Activated T-cell treated with anti-CD3 and anti-CD28 coated beads, Interleukin-2, amount 50 U/mL, for 4 hours (primary cell): Measurements from ENCODE around the gene RNF44. TPM values are rescaled to one million over a fixed set of nuclear protein-coding genes. Genes with fewer than 3 reads are reported as not detected.

Source experiments
- ATAC-seq, 2 donors: fragments of 200-7000 bp; cut with Tn5 transposase; one replicate each; pipeline ENCODE4 v1.10.0; 2021
- DNase-seq: peaks from one replicate; pipeline ENCODE4 v3.0.0-alpha.2; 2020
- H3K27me3 Mint-ChIP-seq: one replicate; pipeline ENCODE4 v1.8.0; 2021; ENCODE audit warnings: low read depth, mixed read lengths
- H3K36me3 Mint-ChIP-seq: one replicate; pipeline ENCODE4 v1.8.0; 2022; ENCODE audit warnings: mixed read lengths; ENCODE audit not compliant: insufficient read depth
- H3K4me1 Mint-ChIP-seq: one replicate; pipeline ENCODE4 v1.8.0; 2021; ENCODE audit warnings: low read depth, mixed read lengths
- H3K4me3 Mint-ChIP-seq: one replicate; pipeline ENCODE4 v1.8.0; 2021; ENCODE audit warnings: mild to moderate bottlenecking, moderate library complexity, mixed read lengths
- H3K9me3 Mint-ChIP-seq: one replicate; pipeline ENCODE4 v1.8.0; 2021; ENCODE audit warnings: mixed read lengths
- total RNA-seq, 3 donors: library from RNA; stranded (reverse); gene quantifications; one replicate each; pipeline ENCODE4 v1.2.1, GENCODE V29; 2021

Gene RNF44
- total RNA-seq, 3 donors from 2014 or later, result 55.0 to 58.5 (median 58.4) TPM

DNA sequence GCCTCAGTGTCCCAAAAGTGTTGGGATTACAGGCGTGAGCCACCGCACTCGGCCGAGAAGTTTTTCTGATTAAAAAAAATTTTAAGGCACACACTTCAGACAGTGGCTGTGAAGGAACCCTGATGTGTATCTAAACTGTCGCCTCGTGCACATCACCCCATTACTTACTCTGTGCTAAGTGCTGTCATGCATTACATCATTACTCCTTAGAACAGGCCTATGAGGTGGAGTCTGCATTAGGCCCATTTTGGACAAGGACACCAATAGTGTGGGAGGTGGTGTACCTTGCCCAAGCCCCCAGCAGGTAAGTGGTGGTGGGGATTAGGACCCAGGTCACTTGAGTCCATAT lies 8.2 kb upstream of the RNF44 start:
- DNase-seq (no peak), ATAC-seq (no peak)
- Mint-ChIP-seq H3K36me3 (no peaks in the 10 kb centered on the region), H3K4me1 (peaks cover 58% of the 10 kb centered on the region), H3K4me3 (peak overlapping the region; percentile 90), H3K9me3 (no peaks in the 10 kb centered on the region), H3K27me3 (no peaks in the 10 kb centered on the region)

DNA sequence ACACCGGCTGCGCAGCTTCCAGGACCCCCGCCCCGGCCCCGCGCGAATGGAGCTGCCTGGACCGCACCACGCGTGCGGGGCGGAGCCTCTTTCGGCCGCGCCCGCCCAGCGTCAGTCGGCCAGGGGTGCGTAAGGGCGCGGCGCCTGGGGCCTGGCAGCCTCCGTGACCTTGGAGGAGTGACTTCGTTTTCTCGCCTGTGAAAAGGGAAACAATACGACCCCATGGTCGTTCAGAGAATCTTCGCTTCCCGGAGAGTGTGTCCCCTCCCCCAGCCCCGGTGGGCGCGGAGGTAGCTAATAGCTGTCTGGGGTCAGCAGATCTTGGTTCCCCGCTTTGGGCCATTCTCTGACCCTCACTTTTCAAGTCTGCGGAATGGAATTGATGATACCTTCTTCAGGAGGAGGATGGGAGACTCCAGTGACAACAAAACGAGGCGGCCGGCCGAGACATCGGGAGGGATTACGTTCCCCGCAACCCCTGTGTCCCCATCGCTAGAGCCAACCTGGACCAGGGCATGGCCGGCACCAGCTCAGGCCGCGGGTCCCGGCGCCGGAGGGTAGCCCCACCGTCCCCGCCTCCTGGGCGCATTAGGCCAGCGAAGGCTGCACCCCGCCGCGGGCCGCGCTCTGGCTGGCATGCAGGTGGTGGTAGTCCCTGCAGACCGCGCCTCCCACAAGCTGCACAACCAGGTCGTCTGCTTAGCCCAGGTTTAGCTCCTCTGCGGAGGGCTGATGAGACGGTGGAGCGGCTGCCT lies 6.4 kb upstream of the RNF44 start:
- ATAC-seq (peak; percentile 86 to 88), DNase-seq (peak; percentile 58)
- no peaks in the 10 kb centered on the region for H3K36me3 Mint-ChIP-seq
- H3K4me1 Mint-ChIP-seq, result peaks cover 69% of the 10 kb centered on the region
- H3K4me3 Mint-ChIP-seq, result peak overlapping the region; percentile 90
- no peaks in the 10 kb centered on the region for H3K27me3 Mint-ChIP-seq
- no peaks in the 10 kb centered on the region for H3K9me3 Mint-ChIP-seq

DNA sequence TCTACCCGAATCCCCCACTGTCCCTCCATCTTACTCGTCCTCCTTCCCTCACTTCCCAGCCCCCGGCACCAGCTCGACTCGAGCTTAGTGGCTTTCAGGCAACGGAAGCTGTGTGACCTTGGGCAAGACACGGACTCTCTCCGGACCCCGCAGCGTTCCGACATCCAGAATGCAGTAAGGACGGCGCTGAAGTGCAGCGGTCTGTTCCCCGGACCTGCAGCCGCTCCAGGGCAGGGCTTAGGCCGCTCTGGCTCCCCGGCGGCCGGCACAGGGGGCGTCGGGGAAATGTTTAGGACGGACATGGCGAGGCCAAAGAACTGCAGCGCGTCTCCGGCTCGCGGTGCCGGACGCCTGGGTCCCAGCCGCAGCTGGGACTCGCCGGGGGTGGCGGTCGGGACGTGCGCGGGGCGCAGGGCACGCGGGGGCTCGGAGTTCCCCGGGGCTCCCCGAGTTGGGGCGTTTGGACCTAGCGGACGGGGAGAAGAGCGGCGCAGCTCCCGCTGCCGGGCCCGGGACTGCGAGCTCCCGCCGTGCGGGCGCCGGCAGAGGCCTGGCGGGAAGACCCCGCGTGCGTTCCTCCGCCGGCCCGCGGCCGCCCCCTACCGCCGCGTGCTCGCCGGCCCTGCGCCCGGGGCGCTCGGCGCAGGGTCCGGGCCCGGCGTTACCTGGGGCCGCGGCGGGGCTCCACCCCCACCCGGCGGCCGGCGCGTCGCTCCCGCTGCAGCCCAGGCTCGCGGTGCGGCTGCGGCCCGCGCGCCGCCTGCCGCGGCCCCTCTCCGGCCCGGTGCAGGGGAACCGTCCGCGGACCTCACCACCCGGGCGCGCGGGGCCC lies 5.6 kb upstream of the RNF44 start:
- H3K4me1 Mint-ChIP-seq, result peaks cover 72% of the 10 kb centered on the region
- peak; percentile 46 to 53 for ATAC-seq
- H3K27me3 Mint-ChIP-seq, result no peaks in the 10 kb centered on the region
- H3K4me3 Mint-ChIP-seq, result peak overlapping the region; percentile 83
- no peaks in the 10 kb centered on the region for H3K36me3 Mint-ChIP-seq
- H3K9me3 Mint-ChIP-seq, result no peaks in the 10 kb centered on the region
- no peak for DNase-seq

DNA sequence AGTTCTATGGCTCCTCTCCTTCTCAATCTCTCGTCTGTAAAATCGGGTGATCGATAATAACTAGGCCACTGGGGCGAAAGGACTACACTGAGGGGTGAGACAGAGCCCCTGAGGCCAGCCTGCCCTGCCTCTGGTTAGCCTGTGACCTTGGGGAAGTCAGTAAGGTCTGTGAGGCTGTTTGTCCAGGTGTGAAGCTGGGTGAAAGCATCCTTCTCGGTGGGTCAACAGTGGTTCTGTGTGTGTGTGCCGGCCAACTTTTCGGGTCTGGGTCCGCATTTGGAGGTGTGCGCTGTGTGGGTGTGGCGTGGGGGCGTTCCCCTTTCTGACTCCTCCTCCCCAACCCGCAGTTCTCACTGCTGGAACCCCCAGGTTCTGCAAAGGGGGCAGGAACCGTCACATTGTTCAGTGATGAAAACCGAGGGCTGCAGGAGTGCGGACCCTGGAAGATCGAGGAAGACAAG lies 5.0 kb upstream of the RNF44 start:
- peaks cover 66% of the 10 kb centered on the region for H3K4me1 Mint-ChIP-seq
- no peaks in the 10 kb centered on the region for H3K27me3 Mint-ChIP-seq
- peak; percentile 65 for DNase-seq
- H3K9me3 Mint-ChIP-seq, result no peaks in the 10 kb centered on the region
- H3K4me3 Mint-ChIP-seq, result peak overlapping the region; percentile 83
- no peaks in the 10 kb centered on the region for H3K36me3 Mint-ChIP-seq
- ATAC-seq, result no peak

DNA sequence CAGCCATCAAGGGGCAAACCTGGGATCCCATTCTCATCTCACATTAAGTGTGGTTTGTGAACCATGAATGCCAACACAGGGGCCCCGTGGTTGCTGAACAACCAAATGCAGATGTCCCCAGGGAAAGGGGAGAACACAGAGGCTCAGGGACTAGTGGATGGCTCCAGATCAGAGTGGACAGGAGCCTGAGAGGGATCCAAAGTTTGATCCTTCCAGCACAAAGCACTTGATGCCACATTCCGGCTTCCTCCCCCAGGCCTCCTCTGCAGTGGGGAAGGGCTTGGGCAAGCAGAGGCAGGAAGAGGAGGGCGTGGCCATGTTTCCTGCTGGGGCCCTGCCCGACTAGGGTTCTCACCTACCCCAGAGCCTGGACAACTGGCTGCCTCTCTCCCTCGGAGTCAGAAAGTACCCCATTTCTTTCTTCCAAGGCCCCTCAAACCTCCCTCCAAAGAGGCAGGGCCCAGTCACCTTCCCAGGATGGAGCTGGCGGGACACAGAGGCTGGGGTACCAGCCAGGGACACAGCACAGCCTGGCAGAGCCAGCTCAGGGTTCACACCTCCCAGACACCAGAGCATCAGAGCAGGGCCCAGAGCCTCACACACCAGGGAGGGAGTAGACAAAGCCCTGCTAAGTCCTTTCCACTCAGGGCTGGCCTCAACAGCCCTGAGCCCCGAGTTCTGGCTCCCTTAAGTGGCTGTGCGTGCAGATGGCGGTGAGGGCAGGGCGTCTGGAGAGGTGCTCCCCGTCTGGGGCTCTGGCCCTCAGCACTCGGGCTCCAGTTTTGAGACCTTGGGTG lies 4.3 kb upstream of the RNF44 start:
- H3K9me3 Mint-ChIP-seq, result no peaks in the 10 kb centered on the region
- H3K27me3 Mint-ChIP-seq, result no peaks in the 10 kb centered on the region
- no peak for ATAC-seq

DNA sequence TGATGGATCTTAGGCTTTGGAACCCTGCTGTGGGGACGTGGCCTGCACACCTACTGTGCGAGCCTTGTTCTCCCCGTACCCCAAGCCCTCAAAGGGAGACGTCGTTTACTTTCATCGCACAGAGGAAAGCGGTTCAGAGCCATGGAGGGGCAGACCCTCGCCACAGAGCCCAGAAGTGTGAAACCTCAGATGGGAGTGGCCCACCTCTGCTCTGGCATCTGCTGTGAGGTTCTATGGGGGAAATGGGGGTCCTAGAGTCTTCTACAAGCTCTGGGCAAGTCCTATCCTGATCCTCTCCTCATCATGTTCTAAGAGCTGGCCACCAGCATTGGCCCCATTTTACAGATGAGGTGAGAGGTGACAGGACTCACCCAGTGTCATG lies 3.7 kb upstream of the RNF44 start:
- Mint-ChIP-seq H3K27me3 (no peaks in the 10 kb centered on the region), H3K4me1 (peaks cover 63% of the 10 kb centered on the region), H3K4me3 (peak overlapping the region; percentile 83), H3K9me3 (no peaks in the 10 kb centered on the region), H3K36me3 (no peaks in the 10 kb centered on the region)
- DNase-seq (no peak), ATAC-seq (no peak)

More for the DNA sequence above, 4.3 kb upstream of the RNF44 start:
- peak; percentile 61 for DNase-seq
- H3K4me1 Mint-ChIP-seq, result peaks cover 66% of the 10 kb centered on the region
- no peaks in the 10 kb centered on the region for H3K36me3 Mint-ChIP-seq
- peak overlapping the region; percentile 83 for H3K4me3 Mint-ChIP-seq

DNA sequence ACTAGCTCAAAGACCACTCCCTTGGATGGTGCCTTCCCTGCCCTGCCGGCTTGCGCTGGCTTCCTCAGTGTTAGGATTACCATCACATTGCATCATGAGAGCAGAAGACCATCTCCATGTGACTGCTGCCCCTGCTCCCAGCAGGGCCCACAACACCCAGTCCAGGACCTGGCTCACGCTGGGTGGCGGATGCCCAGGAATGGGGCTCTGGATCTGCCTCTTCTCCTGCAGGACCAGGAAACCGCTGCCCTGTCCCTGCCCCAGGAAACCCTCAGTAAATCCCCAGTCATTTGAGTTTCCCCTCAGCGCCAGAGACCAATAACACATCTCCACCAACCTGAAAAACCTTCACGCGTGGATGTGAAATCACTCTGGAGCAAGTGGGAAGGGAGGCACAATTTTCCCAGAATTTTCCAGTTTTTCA lies 3.3 kb upstream of the RNF44 start:
- Mint-ChIP-seq H3K4me1 (peaks cover 59% of the 10 kb centered on the region), H3K27me3 (no peaks in the 10 kb centered on the region), H3K36me3 (no peaks in the 10 kb centered on the region), H3K4me3 (peak overlapping the region; percentile 46), H3K9me3 (no peaks in the 10 kb centered on the region)
- DNase-seq, result no peak
- no peak for ATAC-seq

DNA sequence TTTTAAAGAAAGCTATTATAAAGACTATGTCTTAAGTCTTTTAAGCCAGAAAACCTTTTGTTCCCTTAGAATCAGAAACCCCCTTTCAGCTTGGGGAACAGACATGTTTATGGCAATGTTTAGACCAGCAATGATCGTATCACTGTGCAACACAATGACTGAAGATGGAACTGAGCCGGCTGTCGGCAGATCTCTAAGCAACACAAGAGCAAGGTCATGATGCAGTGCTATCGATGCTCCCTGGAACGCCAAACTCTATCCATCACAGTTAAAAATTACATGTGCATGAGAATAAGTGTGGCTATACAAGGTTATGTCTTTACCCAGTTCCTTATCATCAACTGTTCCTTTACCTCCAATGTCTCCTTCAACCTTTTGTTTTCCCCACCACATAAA lies 1.8 kb upstream of the RNF44 start:
- H3K4me3 Mint-ChIP-seq, result no peak overlapping the region

DNA sequence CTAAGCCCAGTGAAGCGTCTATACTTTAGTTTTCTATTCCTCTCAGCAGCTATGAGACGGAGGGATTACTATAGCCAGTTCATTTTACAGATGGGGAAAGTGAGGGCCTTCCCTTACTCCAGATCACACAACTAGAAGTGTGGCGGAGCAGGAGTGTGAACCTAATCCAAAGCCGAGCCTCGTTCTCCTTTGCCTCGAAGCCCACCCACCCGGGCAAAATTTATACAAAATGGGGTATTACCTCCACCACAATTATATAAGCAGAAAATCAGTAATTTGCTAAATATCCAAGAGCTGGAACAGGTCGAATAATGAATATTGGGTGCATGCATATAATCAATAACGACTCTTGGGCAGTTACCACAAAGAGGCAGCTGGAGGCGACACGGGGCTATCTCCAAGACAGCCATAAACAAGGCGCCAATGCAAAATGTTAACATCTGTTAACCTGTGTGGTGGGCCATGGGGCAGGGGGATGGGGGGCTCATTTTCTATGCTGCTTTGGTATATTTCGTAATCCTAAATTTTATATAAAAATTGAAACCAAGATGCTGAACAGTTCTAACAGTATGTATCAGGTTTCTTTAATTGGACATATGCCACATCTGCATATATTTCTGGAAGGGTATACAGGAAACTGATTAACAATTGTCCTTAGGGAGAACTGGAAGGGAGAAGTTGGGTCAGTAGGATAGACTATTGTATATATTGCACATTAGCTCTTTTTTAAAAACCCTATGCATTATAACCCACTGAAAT lies 1.2 kb upstream of the RNF44 start:
- H3K4me1 Mint-ChIP-seq, result peaks cover 64% of the 10 kb centered on the region
- H3K36me3 Mint-ChIP-seq, result no peaks in the 10 kb centered on the region
- peak overlapping the region; percentile 97 for H3K4me3 Mint-ChIP-seq
- H3K9me3 Mint-ChIP-seq, result no peaks in the 10 kb centered on the region
- no peaks in the 10 kb centered on the region for H3K27me3 Mint-ChIP-seq
- DNase-seq (no peak), ATAC-seq (no peak)

More for the DNA sequence above, 1.8 kb upstream of the RNF44 start:
- DNase-seq (no peak), ATAC-seq (no peak)
- H3K4me1 Mint-ChIP-seq, result peaks cover 60% of the 10 kb centered on the region
- no peaks in the 10 kb centered on the region for H3K9me3 Mint-ChIP-seq
- H3K36me3 Mint-ChIP-seq, result no peaks in the 10 kb centered on the region
- no peaks in the 10 kb centered on the region for H3K27me3 Mint-ChIP-seq

DNA sequence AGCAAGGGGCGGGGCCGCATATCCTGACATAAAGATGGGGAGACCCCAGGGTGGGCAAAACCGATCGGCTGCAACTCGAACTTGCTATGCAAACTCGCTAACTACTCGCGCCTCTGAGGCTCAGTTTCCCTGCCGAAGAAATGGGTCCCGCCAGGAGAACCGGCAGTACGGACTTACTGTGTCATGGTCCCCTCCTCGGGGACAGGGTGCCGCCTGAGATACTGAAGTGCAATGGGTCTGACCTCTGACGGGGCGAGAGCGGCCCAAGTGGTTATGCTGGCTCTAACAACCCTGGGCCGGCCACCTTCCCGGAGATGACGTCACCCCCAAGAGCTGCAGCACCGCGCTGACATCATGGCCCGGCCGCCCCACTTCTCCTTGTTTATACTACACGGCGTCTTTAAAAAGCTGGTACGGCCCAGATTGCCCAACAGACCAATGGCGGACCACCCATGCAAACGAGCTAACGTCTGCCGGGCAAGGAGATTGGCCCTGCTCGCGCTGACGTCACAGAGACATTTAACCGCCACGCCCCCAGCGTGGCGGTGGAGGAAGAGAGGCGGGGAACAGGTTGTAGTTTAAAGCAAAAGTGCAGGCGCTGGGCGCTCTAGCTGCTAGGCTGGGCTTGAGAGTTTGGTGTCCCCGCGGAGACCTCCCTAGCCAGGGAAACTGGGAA lies 490 bp upstream of the RNF44 start:
- Mint-ChIP-seq H3K4me3 (peak overlapping the region; percentile 97), H3K4me1 (peaks cover 71% of the 10 kb centered on the region), H3K9me3 (no peaks in the 10 kb centered on the region), H3K36me3 (no peaks in the 10 kb centered on the region), H3K27me3 (no peaks in the 10 kb centered on the region)
- DNase-seq, result peak; percentile 95
- peak; percentile 77 to 80 for ATAC-seq

DNA sequence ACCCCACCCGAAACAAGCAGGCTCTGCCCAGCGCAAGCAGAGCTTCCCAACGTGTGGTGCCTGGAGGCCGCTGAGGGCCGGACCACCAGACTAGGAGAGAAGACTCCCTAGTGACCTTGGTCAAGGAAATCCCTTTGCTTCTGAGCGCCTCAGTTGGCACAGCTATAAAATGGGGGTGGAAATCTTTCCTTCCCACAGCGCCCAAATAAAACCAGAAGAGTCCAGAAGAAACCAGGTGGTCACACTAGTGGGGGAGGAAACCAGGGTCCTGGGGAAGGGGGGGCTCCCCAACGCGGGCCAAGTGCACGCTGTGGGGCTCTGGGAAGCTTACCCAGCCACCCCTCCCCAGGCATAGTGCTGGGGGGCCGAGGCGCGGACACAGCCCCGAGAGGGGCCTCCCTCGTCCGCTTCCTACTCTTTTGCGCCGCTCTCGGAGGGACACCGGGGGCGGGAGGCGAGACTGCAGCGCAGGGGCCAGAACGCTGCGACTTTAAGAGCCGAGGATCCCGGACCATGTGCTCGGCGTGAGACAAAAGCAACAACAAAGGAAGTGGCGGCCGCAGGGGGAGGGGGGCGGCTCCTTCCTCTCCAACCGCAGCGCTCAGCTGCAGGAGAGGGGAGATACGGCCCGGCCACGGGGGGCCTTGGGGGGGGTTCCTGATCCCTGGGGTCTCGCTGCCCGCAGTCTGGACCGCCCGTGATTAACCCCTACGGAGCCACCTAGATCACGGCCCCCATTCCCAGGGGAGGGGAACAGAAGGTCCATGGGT lies 885 bp downstream of the RNF44 start:
- ATAC-seq (peak; percentile 29 to 30), DNase-seq (peak; percentile 74)
- peak overlapping the region; percentile 97 for H3K4me3 Mint-ChIP-seq
- no peaks in the 10 kb centered on the region for H3K9me3 Mint-ChIP-seq
- no peaks in the 10 kb centered on the region for H3K27me3 Mint-ChIP-seq
- peaks cover 64% of the 10 kb centered on the region for H3K4me1 Mint-ChIP-seq
- peaks cover under 1% of the 10 kb centered on the region for H3K36me3 Mint-ChIP-seq

DNA sequence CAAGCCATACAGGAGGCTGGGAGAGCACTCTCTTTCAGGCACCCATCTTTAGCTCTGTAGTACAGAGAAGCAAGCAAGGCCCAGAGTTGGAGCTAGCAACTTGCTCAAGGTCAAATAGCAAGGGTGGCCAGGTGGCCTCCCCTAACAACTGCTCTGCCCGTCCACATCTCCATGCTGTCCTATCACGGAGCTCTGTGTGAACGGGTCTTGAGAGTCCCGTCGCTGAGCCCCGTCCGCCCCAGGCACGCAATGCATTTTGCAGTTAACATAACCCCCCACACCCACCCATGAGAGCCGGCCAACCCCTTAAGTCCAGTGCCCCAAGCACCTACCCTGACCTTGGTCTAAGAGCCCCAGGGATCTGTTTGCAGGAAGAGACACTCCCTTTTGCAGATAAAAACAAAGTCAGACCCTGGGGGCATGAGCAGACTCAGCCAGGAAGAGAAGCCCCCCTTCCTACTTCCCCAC lies 1.5 kb downstream of the RNF44 start:
- H3K4me3 Mint-ChIP-seq, result peak overlapping the region; percentile 97
- H3K27me3 Mint-ChIP-seq, result no peaks in the 10 kb centered on the region
- peaks cover 4% of the 10 kb centered on the region for H3K36me3 Mint-ChIP-seq
- H3K4me1 Mint-ChIP-seq, result peaks cover 63% of the 10 kb centered on the region
- DNase-seq, result no peak
- H3K9me3 Mint-ChIP-seq, result no peaks in the 10 kb centered on the region
- no peak for ATAC-seq
